Ovary (tissue), 3 donors: ENCODE data around the gene LRP8.

ENCODE experiments used
- EP300 ChIP-seq: sonication (generic); formaldehyde crosslinking; IDR thresholded peaks from one replicate; pipeline ENCODE4 v1.6.1; 2017; ENCODE audit warnings: antibody characterized with exemption
- POLR2A ChIP-seq: fragments of 450-650 bp; IDR thresholded peaks from one replicate; pipeline ENCODE4 v1.6.1; 2017; ENCODE audit warnings: antibody characterized with exemption, mild to moderate bottlenecking, moderate library complexity
- TF ChIP-seq, protein P1 (sequence below), 3 donors: fragments of 450-650 bp in 2 of 3; fragments of 200-600 bp in 1 of 3; IDR thresholded peaks; one replicate each; pipeline versions ENCODE4 v1.5.1 to v1.8.0; 2016 to 2022; ENCODE audit warnings: antibody characterized with exemption in 3 of 3, mild to moderate bottlenecking in 1 of 3
- donor health status: DM: no; HTN: no; CAD: no.

GRCh38 chr1:53292690-53293089 lies 35.2 kb downstream of the LRP8 start:
- TF ChIP-seq, protein P1, sequence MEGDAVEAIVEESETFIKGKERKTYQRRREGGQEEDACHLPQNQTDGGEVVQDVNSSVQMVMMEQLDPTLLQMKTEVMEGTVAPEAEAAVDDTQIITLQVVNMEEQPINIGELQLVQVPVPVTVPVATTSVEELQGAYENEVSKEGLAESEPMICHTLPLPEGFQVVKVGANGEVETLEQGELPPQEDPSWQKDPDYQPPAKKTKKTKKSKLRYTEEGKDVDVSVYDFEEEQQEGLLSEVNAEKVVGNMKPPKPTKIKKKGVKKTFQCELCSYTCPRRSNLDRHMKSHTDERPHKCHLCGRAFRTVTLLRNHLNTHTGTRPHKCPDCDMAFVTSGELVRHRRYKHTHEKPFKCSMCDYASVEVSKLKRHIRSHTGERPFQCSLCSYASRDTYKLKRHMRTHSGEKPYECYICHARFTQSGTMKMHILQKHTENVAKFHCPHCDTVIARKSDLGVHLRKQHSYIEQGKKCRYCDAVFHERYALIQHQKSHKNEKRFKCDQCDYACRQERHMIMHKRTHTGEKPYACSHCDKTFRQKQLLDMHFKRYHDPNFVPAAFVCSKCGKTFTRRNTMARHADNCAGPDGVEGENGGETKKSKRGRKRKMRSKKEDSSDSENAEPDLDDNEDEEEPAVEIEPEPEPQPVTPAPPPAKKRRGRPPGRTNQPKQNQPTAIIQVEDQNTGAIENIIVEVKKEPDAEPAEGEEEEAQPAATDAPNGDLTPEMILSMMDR (IDR thresholded peaks at IDR 0.05), result no peak
- TF ChIP-seq POLR2A (no peak), EP300 (no peak)
